MM.1S (cell line): ENCODE data around the gene VPS4A.

Experiments
- DNase-seq: peaks from one replicate; pipeline ENCODE4 v3.0.0-alpha.2; 2015
- H2AFZ ChIP-seq: fragments of 300-600 bp; sonication (generic); 2 replicates; pipeline ENCODE4 v1.6.0; 2016; ENCODE audit warnings: antibody characterized with exemption, low read length
- H3F3A ChIP-seq: fragments of 300-600 bp; sonication (generic); 2 replicates; pipeline ENCODE4 v1.6.1; 2016; ENCODE audit warnings: mild to moderate bottlenecking, antibody characterized with exemption, low read length, moderate library complexity, mixed read lengths; ENCODE audit not compliant: insufficient read depth
- H3K27ac ChIP-seq: fragments of 300-600 bp; sonication (generic); 2 replicates; pipeline ENCODE4 v1.5.1; 2016; ENCODE audit warnings: mild to moderate bottlenecking, low read length
- H3K27me3 ChIP-seq: fragments of 300-600 bp; sonication (generic); replicated peaks from 2 replicates; pipeline ENCODE4 v1.6.0; 2016; ENCODE audit warnings: low read length; ENCODE audit not compliant: insufficient read depth
- H3K36me3 ChIP-seq: fragments of 300-600 bp; sonication (generic); replicated peaks from 2 replicates; pipeline ENCODE4 v1.6.1; 2016; ENCODE audit warnings: mild to moderate bottlenecking, low read length, mixed read lengths; ENCODE audit not compliant: insufficient read depth
- H3K4me1 ChIP-seq: fragments of 300-600 bp; sonication (generic); 2 replicates; pipeline ENCODE4 v1.6.1; 2016; ENCODE audit warnings: low read length, mixed read lengths
- H3K4me2 ChIP-seq: fragments of 300-600 bp; sonication (generic); 2 replicates; pipeline ENCODE4 v1.6.0; 2016; ENCODE audit warnings: low read depth, low read length
- H3K4me3 ChIP-seq: fragments of 300-600 bp; sonication (generic); 2 replicates; pipeline ENCODE4 v1.5.1; 2016; ENCODE audit warnings: low read length, mixed read lengths
- H3K79me2 ChIP-seq: fragments of 300-600 bp; sonication (generic); 2 replicates; pipeline ENCODE4 v1.6.1; 2016; ENCODE audit warnings: mixed run types, low read length, mixed read lengths
- H3K9ac ChIP-seq: fragments of 300-600 bp; sonication (generic); 2 replicates; pipeline ENCODE4 v1.6.1; 2016; ENCODE audit warnings: low read length, mixed read lengths
- H3K9me2 ChIP-seq: fragments of 300-600 bp; sonication (generic); replicated peaks from 2 replicates; pipeline ENCODE4 v1.6.1; 2016; ENCODE audit warnings: mild to moderate bottlenecking, low read length, mixed read lengths; ENCODE audit not compliant: insufficient read depth
- H3K9me3 ChIP-seq: fragments of 300-600 bp; sonication (generic); replicated peaks from 2 replicates; pipeline ENCODE4 v1.6.1; 2016; ENCODE audit warnings: mild to moderate bottlenecking, low read length, mixed read lengths; ENCODE audit not compliant: insufficient read depth
- H4K20me1 ChIP-seq: fragments of 300-600 bp; sonication (generic); 2 replicates; pipeline ENCODE4 v1.6.1; 2016; ENCODE audit warnings: mild to moderate bottlenecking, low read length, moderate library complexity, mixed read lengths; ENCODE audit not compliant: insufficient read depth
- EZH2 ChIP-seq: fragments of 300-600 bp; sonication (generic); optimal IDR thresholded peaks from 2 replicates; pipeline ENCODE3; 2017; ENCODE audit warnings: low read depth, mild to moderate bottlenecking, antibody characterized with exemption, low read length, mixed read lengths
- EZH2phosphoT487 ChIP-seq: fragments of 300-600 bp; sonication (generic); IDR thresholded peaks from 2 replicates; pipeline ENCODE4 v1.6.1; 2018; ENCODE audit warnings: antibody characterized with exemption, low read length
- TF ChIP-seq, protein P1 (sequence below): fragments of 300-600 bp; sonication (generic); IDR thresholded peaks from 2 replicates; pipeline ENCODE4 v1.5.1; 2016; ENCODE audit warnings: antibody characterized with exemption, low read length, mixed read lengths

Gene VPS4A

DNA sequence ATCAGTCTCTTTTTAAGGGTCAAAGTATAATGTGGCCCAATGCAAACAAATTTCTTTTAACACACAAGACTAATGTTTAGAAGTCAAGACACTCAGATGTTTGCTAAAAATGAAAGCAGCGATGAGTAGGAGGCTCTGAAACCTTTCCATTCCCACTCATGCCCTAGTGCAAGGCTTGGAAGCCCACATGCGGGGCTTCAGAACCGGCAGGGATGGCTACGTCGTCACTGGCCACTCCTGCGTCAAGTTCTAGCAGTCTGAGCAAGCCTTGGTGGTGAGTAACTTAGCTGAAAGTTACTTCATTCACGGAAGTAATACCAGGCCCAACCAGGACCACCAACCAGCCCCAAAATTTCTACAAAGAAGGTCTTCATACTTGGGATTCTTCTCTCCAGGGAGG, 55.3 kb downstream of the VPS4A start:
- DNase-seq = no peak
- H3K9ac ChIP-seq = no peak overlapping the region
- no peak overlapping the region for H3K4me2 ChIP-seq
- no peaks in the 10 kb centered on the region for H3K4me1 ChIP-seq
- TF ChIP-seq EZH2phosphoT487 (no peak), EZH2 (no peak)
- TF ChIP-seq, protein P1, sequence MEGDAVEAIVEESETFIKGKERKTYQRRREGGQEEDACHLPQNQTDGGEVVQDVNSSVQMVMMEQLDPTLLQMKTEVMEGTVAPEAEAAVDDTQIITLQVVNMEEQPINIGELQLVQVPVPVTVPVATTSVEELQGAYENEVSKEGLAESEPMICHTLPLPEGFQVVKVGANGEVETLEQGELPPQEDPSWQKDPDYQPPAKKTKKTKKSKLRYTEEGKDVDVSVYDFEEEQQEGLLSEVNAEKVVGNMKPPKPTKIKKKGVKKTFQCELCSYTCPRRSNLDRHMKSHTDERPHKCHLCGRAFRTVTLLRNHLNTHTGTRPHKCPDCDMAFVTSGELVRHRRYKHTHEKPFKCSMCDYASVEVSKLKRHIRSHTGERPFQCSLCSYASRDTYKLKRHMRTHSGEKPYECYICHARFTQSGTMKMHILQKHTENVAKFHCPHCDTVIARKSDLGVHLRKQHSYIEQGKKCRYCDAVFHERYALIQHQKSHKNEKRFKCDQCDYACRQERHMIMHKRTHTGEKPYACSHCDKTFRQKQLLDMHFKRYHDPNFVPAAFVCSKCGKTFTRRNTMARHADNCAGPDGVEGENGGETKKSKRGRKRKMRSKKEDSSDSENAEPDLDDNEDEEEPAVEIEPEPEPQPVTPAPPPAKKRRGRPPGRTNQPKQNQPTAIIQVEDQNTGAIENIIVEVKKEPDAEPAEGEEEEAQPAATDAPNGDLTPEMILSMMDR = no peak
- no peak overlapping the region for H2AFZ ChIP-seq
- peaks cover 9% of the 10 kb centered on the region; the same call in 1 of the 2 replicates for H3K36me3 ChIP-seq
- no peaks in the 10 kb centered on the region for H3K9me3 ChIP-seq
- H3K4me3 ChIP-seq = no peak overlapping the region
- H3K27me3 ChIP-seq = no peaks in the 10 kb centered on the region
- H3F3A ChIP-seq = no peaks in the 10 kb centered on the region
- no peak overlapping the region for H3K27ac ChIP-seq
- no peaks in the 10 kb centered on the region for H3K9me2 ChIP-seq
- H4K20me1 ChIP-seq = no peaks in the 10 kb centered on the region
- H3K79me2 ChIP-seq = no peaks in the 10 kb centered on the region

- Histone ChIP-seq H3K4me1 (no peaks in the 10 kb centered on the region), H3F3A (no peaks in the 10 kb centered on the region), H2AFZ (no peak overlapping the region), H3K36me3 (peaks cover 9% of the 10 kb centered on the region; the same call in 1 of the 2 replicates), H3K9me3 (no peaks in the 10 kb centered on the region), H3K9me2 (no peaks in the 10 kb centered on the region), H3K9ac (no peak overlapping the region), H3K27me3 (no peaks in the 10 kb centered on the region), H3K27ac (no peak overlapping the region), H3K4me3 (no peak overlapping the region), H4K20me1 (no peaks in the 10 kb centered on the region), H3K79me2 (0 out of 2 replicates have a peak, but pooled peaks cover 2% of the 10 kb centered on the region), H3K4me2 (no peak overlapping the region)
- TF ChIP-seq, protein P1 = no peak
- TF ChIP-seq EZH2phosphoT487 = no peak
- no peak for TF ChIP-seq EZH2
- DNase-seq = no peak
Observed at GRCh38 chr16:69367980-69368379, 56.8 kb downstream of the VPS4A start.

DNA sequence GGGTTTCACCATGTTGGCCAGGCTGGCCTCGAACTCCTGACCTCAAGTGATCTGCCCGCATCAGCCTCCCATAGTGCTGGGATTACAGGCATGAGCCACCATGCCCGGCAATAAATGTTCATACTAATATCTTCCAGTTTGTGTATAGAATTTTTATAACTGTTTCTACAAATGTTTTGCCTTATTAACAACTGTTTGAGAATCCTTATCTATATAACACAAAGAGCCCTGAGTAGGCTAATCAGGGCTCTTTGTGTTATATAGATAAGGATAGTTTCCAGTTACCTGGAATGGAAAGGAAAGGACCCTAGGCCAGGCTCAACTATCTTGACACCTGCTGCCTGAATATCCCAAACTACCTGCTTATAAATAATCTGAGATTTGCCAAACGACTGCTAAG, 57.7 kb downstream of the VPS4A start:
- H3K4me3 ChIP-seq = no peak overlapping the region
- TF ChIP-seq EZH2 (no peak), EZH2phosphoT487 (no peak)
- TF ChIP-seq, protein P1 = no peak
- no peaks in the 10 kb centered on the region for H3K9me2 ChIP-seq
- H3K4me1 ChIP-seq = no peaks in the 10 kb centered on the region
- no peak overlapping the region for H3K9ac ChIP-seq
- no peak overlapping the region for H3K27ac ChIP-seq
- peaks cover 9% of the 10 kb centered on the region; the same call in 1 of the 2 replicates for H3K36me3 ChIP-seq
- H2AFZ ChIP-seq = no peak overlapping the region
- H3K27me3 ChIP-seq = no peaks in the 10 kb centered on the region
- H3F3A ChIP-seq = no peaks in the 10 kb centered on the region
- H3K9me3 ChIP-seq = no peaks in the 10 kb centered on the region
- H3K4me2 ChIP-seq = no peak overlapping the region
- 0 out of 2 replicates have a peak, but pooled peaks cover 2% of the 10 kb centered on the region for H3K79me2 ChIP-seq
- no peaks in the 10 kb centered on the region for H4K20me1 ChIP-seq
- no peak for DNase-seq
